NB4 (cell line): ENCODE results near the gene CELSR1.
"Not testable (repeated sequence)": the region's sequence is repeated elsewhere in the genome, so short reads cannot be mapped to it uniquely, and the experiment has no call there.

Source experiments
- DNase-seq: peaks from one replicate; pipeline ENCODE4 v3.0.0; 2010; ENCODE audit warnings: low read depth
- H3K4me3 ChIP-seq: one replicate; pipeline ENCODE4 v1.5.1; 2011; ENCODE audit warnings: mild to moderate bottlenecking, low read depth, low read length, moderate library complexity
- CTCF ChIP-seq: IDR thresholded peaks from one replicate; pipeline ENCODE4 v1.5.1; 2012; ENCODE audit warnings: low read depth, low read length
- MYC ChIP-seq: IDR thresholded peaks from 2 replicates; pipeline ENCODE4 v1.6.1; 2011; ENCODE audit warnings: low read depth, low read length
- POLR2A ChIP-seq: IDR thresholded peaks from 2 replicates; pipeline ENCODE4 v1.6.1; 2011; ENCODE audit warnings: mild to moderate bottlenecking; ENCODE audit not compliant: insufficient read length; ENCODE audit errors: extremely low read depth
- TF ChIP-seq, protein P1 (sequence below): IDR thresholded peaks from 2 replicates; pipeline ENCODE4 v1.6.1; 2011; ENCODE audit warnings: low read depth, low read length

Gene CELSR1

GRCh38 chr22:46405901-46406300 is 131.5 kb downstream of the CELSR1 start:
- TF ChIP-seq CTCF = no peak
- no peak for TF ChIP-seq MYC
- TF ChIP-seq, protein P1, sequence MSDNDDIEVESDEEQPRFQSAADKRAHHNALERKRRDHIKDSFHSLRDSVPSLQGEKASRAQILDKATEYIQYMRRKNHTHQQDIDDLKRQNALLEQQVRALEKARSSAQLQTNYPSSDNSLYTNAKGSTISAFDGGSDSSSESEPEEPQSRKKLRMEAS = no peak
- no peak for TF ChIP-seq POLR2A
- no peak for DNase-seq
- H3K4me3 ChIP-seq = no peak overlapping the region

GRCh38 chr22:46403880-46404279 is 133.5 kb downstream of the CELSR1 start:
- not testable (repeated sequence) for DNase-seq

DNA sequence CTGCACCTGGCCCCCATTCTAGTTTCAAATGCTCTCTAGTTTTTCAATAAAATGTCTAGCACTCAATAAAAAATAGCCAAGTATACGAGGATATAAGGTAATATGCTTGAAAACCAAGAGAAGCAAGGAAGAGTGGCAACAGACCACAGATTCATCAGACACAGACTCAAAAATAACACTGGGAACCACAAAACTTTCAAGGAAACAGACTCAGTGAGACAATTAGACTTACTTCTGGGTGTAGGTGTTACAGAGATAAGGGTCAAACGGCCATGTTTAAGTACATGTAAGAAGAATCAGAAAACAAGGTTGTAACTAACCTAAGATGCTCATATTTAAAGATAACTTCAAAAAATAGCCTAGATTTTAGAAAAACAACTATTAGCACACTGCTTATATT is 134.9 kb downstream of the CELSR1 start:
- TF ChIP-seq CTCF = no peak
- TF ChIP-seq POLR2A = no peak
- TF ChIP-seq, protein P1 = no peak
- TF ChIP-seq MYC = no peak
- DNase-seq = no peak
- no peak overlapping the region for H3K4me3 ChIP-seq

More at GRCh38 chr22:46403880-46404279, 133.5 kb downstream of the CELSR1 start:
- not testable (repeated sequence) for H3K4me3 ChIP-seq

GRCh38 chr22:46401370-46401769 is 136.1 kb downstream of the CELSR1 start:
- H3K4me3 ChIP-seq = no peak overlapping the region
- no peak for DNase-seq
- TF ChIP-seq CTCF (no peak), MYC (no peak), POLR2A (no peak)
- TF ChIP-seq, protein P1 = no peak

DNA sequence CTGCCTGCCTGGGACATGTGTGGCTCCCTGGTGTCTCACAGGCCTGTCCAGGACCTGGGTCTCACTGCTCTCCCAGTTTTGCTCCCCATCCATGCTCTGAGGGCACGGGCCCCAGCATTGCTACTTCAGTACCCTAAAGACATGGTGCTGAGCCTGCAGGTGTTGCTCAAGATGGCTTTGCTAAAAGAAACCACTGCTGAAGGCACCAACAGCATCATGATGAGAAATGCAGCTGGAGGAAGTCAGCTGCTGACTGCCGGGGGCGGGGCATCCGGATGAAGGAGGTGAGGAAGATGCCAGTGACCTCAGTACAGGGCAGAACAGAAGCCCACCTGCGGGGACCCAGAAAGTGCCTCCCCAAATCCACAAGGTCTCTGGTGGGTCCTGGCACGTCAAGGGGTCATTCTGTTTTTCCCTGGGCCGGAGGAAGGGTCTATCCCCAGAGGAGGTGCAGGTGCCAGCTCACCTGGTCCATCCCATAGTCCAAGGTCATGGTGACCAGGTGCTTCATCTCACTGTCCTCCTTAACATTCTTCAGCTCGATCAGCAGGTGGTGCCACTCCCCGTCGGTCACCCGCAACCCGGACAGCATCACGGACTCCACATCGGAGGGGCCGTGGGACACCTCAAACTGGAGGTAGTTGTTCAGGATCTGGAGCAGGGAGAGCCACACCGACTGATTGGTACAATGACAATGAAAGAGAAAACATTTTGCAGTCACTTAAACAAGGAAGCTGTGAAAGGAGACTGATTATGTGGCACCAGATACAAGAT is 138.0 kb downstream of the CELSR1 start:
- DNase-seq = no peak
- H3K4me3 ChIP-seq = no peak overlapping the region
- TF ChIP-seq MYC (no peak), CTCF (no peak), POLR2A (no peak)
- TF ChIP-seq, protein P1 = no peak

GRCh38 chr22:46397951-46398350 is 139.5 kb downstream of the CELSR1 start:
- TF ChIP-seq, protein P1 = no peak
- TF ChIP-seq CTCF (no peak), MYC (no peak), POLR2A (no peak)
- no peak for DNase-seq
- no peak overlapping the region for H3K4me3 ChIP-seq
